HepG2 (cell line): Measurements from ENCODE around the gene DENND1C. TPM values are rescaled to one million over a fixed set of nuclear protein-coding genes. Genes with fewer than 3 reads are reported as not detected.

Source experiments
- ATF7-NPFF ChIP-seq: sonication (generic); formaldehyde crosslinking; IDR thresholded peaks from 2 replicates; pipeline ENCODE4 v1.8.1; 2023; ENCODE audit warnings: mild to moderate bottlenecking, low read depth, missing genetic modification reagents, moderate library complexity
- FOXM1 ChIP-seq: sonication (generic); formaldehyde crosslinking; IDR thresholded peaks from 2 replicates; pipeline ENCODE4 v1.5.0; 2020; ENCODE audit warnings: missing genetic modification reagents
- GTF3A ChIP-seq: sonication (generic); formaldehyde crosslinking; conservative IDR thresholded peaks from 2 replicates; pipeline ENCODE4 v1.4.0; 2020; ENCODE audit warnings: mild to moderate bottlenecking, missing genetic modification reagents
- HNRNPUL1 ChIP-seq: fragments of 200-400 bp; formaldehyde crosslinking; IDR thresholded peaks from 2 replicates; pipeline ENCODE4 v1.6.1; 2017; ENCODE audit warnings: low read depth, mild to moderate bottlenecking, low read length, moderate library complexity
- KDM5B ChIP-seq: sonication (generic); formaldehyde crosslinking; IDR thresholded peaks from 2 replicates; pipeline ENCODE4 v1.4.0; 2020; ENCODE audit warnings: missing genetic modification reagents, mild to moderate bottlenecking, borderline replicate concordance
- MBD4 ChIP-seq: IDR thresholded peaks from 2 replicates; pipeline ENCODE4 v1.6.1; 2012; ENCODE audit warnings: low read length, inconsistent platforms, borderline replicate concordance
- MTF1 ChIP-seq: sonication (generic); formaldehyde crosslinking; IDR thresholded peaks from 2 replicates; pipeline ENCODE4 v1.5.0; 2020; ENCODE audit warnings: missing genetic modification reagents
- MYNN ChIP-seq: sonication (generic); formaldehyde crosslinking; IDR thresholded peaks from 2 replicates; pipeline ENCODE4 v1.4.0; 2020; ENCODE audit warnings: mild to moderate bottlenecking, low read depth, missing genetic modification reagents
- SMAD9 ChIP-seq: sonication (generic); formaldehyde crosslinking; IDR thresholded peaks from 2 replicates; pipeline ENCODE4 v1.5.1; 2020; ENCODE audit warnings: mild to moderate bottlenecking, missing genetic modification reagents
- SNAPC2 ChIP-seq: sonication (generic); formaldehyde crosslinking; IDR thresholded peaks from 2 replicates; pipeline ENCODE4 v1.8.1; 2022; ENCODE audit warnings: mild to moderate bottlenecking, missing genetic modification reagents
- SP1 ChIP-seq, 2 experiments: fragments of 450-650 bp in 1 of 2; sonication (generic) in 1 of 2; formaldehyde crosslinking in 1 of 2; IDR thresholded peaks; 2 replicates each; pipeline versions ENCODE4 v1.4.0 to v1.6.1; 2016 to 2020; ENCODE audit warnings: missing genetic modification reagents in 1 of 2
- TBL1XR1 ChIP-seq: fragments of 150-350 bp; IDR thresholded peaks from 2 replicates; pipeline ENCODE4 v1.6.1; 2014; ENCODE audit warnings: borderline replicate concordance, low read length; ENCODE audit not compliant: partially characterized antibody
- UBTF ChIP-seq: sonication (generic); formaldehyde crosslinking; IDR thresholded peaks from 2 replicates; pipeline ENCODE4 v1.4.0; 2020; ENCODE audit warnings: mild to moderate bottlenecking, missing genetic modification reagents
- ZBTB20 ChIP-seq: sonication (generic); formaldehyde crosslinking; IDR thresholded peaks from 2 replicates; pipeline ENCODE4 v1.8.1; 2023; ENCODE audit warnings: missing genetic modification reagents, low read depth, mild to moderate bottlenecking, borderline replicate concordance
- ZFAT ChIP-seq: sonication (generic); formaldehyde crosslinking; conservative IDR thresholded peaks from 2 replicates; pipeline ENCODE4 v1.8.1; 2023; ENCODE audit warnings: missing genetic modification reagents, inconsistent platforms
- ZNF343 ChIP-seq: sonication (generic); formaldehyde crosslinking; IDR thresholded peaks from 2 replicates; pipeline ENCODE4 v1.4.0; 2020; ENCODE audit warnings: mild to moderate bottlenecking, missing genetic modification reagents
- ZNF350 ChIP-seq: sonication (generic); formaldehyde crosslinking; IDR thresholded peaks from 2 replicates; pipeline ENCODE4 v1.4.0; 2020; ENCODE audit warnings: mild to moderate bottlenecking, low read depth, missing genetic modification reagents, borderline replicate concordance
- ZNF556 ChIP-seq: sonication (generic); formaldehyde crosslinking; IDR thresholded peaks from 2 replicates; pipeline ENCODE4 v1.4.0; 2020; ENCODE audit warnings: mild to moderate bottlenecking, missing genetic modification reagents, borderline replicate concordance
- polyA plus RNA-seq, 8 experiments: library from polyadenylated mRNA; depleted of rRNA in 3 of 8; stranded (reverse) in 7 of 8; unstranded in 1 of 8; fragments of >200 nt; fragmentation: Illumina TruSeq in 4 of 8; extraction: Trizol in 4 of 8; gene quantifications; 2 replicates each; pipeline versions ENCODE4 v1.2.1 to v1.2.3, GENCODE V29; 2011 to 2016; ENCODE audit warnings: low read depth in 4 of 8, missing spikeins in 1 of 8, mixed read lengths in 1 of 8; ENCODE audit not compliant: insufficient read depth in 1 of 8
- total RNA-seq, 5 experiments: library from RNA; depleted of rRNA; stranded (reverse); fragments of >200 nt; fragmentation: Illumina TruSeq; extraction: Trizol; gene quantifications; 2 replicates each; pipeline ENCODE4 v1.2.3, GENCODE V29; 2016; ENCODE audit warnings: low read depth in 1 of 5
- TF ChIP-seq, protein P1 (sequence below): IDR thresholded peaks from 2 replicates; pipeline ENCODE4 v1.6.1; 2018; ENCODE audit warnings: missing genetic modification reagents, mild to moderate bottlenecking, missing compliant biosample characterization
- TF ChIP-seq, protein P2 (sequence below): sonication (generic); formaldehyde crosslinking; conservative IDR thresholded peaks from 2 replicates; pipeline ENCODE4 v1.4.0; 2020; ENCODE audit warnings: missing genetic modification reagents
- TF ChIP-seq, protein P3 (sequence below): sonication (generic); formaldehyde crosslinking; IDR thresholded peaks from 2 replicates; pipeline ENCODE4 v1.5.0; 2020; ENCODE audit warnings: mild to moderate bottlenecking, missing genetic modification reagents, borderline replicate concordance

Gene DENND1C
- total and polyA plus RNA-seq, 2 of the 13 experiments (the other 11 are each of a cell fraction or from before 2014, with no cell fraction given) = 0.04 to 0.73 TPM

- TF ChIP-seq SMAD9 (CRISPR knock-in tag) = no peak
- no peak for TF ChIP-seq MBD4
- TF ChIP-seq UBTF (CRISPR knock-in tag) = peak; percentile 40; the same call in 1 of the 2 replicates
- no peak for TF ChIP-seq MTF1 (CRISPR knock-in tag)
- 0 out of 2 replicates have a peak, but pooled peaks have one; percentile 41 for TF ChIP-seq SNAPC2 (CRISPR knock-in tag)
- no peak for TF ChIP-seq ZFAT (CRISPR knock-in tag)
- TF ChIP-seq HNRNPUL1 = no peak
- TF ChIP-seq, protein P1, sequence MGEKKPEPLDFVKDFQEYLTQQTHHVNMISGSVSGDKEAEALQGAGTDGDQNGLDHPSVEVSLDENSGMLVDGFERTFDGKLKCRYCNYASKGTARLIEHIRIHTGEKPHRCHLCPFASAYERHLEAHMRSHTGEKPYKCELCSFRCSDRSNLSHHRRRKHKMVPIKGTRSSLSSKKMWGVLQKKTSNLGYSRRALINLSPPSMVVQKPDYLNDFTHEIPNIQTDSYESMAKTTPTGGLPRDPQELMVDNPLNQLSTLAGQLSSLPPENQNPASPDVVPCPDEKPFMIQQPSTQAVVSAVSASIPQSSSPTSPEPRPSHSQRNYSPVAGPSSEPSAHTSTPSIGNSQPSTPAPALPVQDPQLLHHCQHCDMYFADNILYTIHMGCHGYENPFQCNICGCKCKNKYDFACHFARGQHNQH (CRISPR knock-in tag) = peak; percentile 81
- TF ChIP-seq ZNF343 (CRISPR knock-in tag) = peak; percentile 64; the same call in 1 of the 2 replicates
- TF ChIP-seq ZBTB20 (CRISPR knock-in tag) = 0 out of 2 replicates have a peak, but pooled peaks have one; percentile 77
- no peak for TF ChIP-seq ATF7-NPFF
- TF ChIP-seq FOXM1 = no peak
- TF ChIP-seq ZNF556 = peak; percentile 79
- TF ChIP-seq SP1 (IDR thresholded peaks at IDR 0.05) = no peak
- peak; percentile 58; the same call in 1 of the 2 replicates for TF ChIP-seq SP1 (CRISPR knock-in tag; IDR thresholded peaks at IDR 0.05)
- TF ChIP-seq, protein P2, sequence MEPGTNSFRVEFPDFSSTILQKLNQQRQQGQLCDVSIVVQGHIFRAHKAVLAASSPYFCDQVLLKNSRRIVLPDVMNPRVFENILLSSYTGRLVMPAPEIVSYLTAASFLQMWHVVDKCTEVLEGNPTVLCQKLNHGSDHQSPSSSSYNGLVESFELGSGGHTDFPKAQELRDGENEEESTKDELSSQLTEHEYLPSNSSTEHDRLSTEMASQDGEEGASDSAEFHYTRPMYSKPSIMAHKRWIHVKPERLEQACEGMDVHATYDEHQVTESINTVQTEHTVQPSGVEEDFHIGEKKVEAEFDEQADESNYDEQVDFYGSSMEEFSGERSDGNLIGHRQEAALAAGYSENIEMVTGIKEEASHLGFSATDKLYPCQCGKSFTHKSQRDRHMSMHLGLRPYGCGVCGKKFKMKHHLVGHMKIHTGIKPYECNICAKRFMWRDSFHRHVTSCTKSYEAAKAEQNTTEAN (CRISPR knock-in tag) = 0 out of 2 replicates have a peak, but pooled peaks have one; percentile 30
- TF ChIP-seq, protein P3, sequence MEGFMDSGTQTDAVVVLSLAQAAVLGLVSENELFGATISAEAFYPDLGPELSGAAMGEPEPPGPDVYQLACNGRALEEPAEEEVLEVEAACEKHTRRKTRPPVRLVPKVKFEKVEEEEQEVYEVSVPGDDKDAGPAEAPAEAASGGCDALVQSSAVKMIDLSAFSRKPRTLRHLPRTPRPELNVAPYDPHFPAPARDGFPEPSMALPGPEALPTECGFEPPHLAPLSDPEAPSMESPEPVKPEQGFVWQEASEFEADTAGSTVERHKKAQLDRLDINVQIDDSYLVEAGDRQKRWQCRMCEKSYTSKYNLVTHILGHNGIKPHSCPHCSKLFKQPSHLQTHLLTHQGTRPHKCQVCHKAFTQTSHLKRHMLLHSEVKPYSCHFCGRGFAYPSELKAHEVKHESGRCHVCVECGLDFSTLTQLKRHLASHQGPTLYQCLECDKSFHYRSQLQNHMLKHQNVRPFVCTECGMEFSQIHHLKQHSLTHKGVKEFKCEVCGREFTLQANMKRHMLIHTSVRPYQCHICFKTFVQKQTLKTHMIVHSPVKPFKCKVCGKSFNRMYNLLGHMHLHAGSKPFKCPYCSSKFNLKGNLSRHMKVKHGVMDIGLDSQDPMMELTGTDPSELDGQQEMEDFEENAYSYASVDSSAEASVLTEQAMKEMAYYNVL (CRISPR knock-in tag) = no peak
- TF ChIP-seq KDM5B (CRISPR knock-in tag) = no peak
- TF ChIP-seq TBL1XR1 = no peak
- peak; percentile 26; the same call in 1 of the 2 replicates for TF ChIP-seq ZNF350
- peak; percentile 53; the same call in 1 of the 2 replicates for TF ChIP-seq GTF3A (CRISPR knock-in tag)
- TF ChIP-seq MYNN (CRISPR knock-in tag) = no peak
Observed at GRCh38 chr19:6460099-6460884, 21.3 kb downstream of the DENND1C start (continued).
